Activated naive CD8-positive, alpha-beta T cell treated with anti-CD3 and anti-CD28 coated beads, Interleukin-2, amount 10 ng/mL, durations not matched to agents 7 days and 5 days (primary cell): ENCODE results near the gene TPSD1. TPM values are rescaled to one million over a fixed set of nuclear protein-coding genes. Genes with fewer than 3 reads are reported as not detected.
"Not testable (repeated sequence)": the region's sequence is repeated elsewhere in the genome, so short reads cannot be mapped to it uniquely, and the experiment has no call there.

Experiments
- ATAC-seq: fragments of 150-1000 bp; cut with Tn5 transposase; one replicate; pipeline ENCODE4 v1.10.0; 2021; ENCODE audit warnings: low read depth, moderate library complexity
- POLR2A ChIA-PET: fragments of 350-600 bp; sonication (Branson Sonifier 250); formaldehyde crosslinking; loops from one replicate; lab custom pipeline; 2021; ENCODE audit warnings: antibody characterized with exemption; lab: Charles Lee
- DNase-seq: peaks from one replicate; pipeline ENCODE4 v3.0.0; 2021
- H3K27ac Mint-ChIP-seq: one replicate; pipeline ENCODE4 v1.8.0; 2022; ENCODE audit warnings: mild to moderate bottlenecking, mixed read lengths
- H3K27me3 Mint-ChIP-seq: one replicate; pipeline ENCODE4 v1.8.0; 2022; ENCODE audit warnings: mild to moderate bottlenecking, moderate library complexity, mixed read lengths
- H3K36me3 Mint-ChIP-seq: one replicate; pipeline ENCODE4 v1.8.0; 2021; ENCODE audit warnings: mild to moderate bottlenecking, mixed read lengths
- H3K4me1 Mint-ChIP-seq: one replicate; pipeline ENCODE4 v1.8.0; 2021; ENCODE audit warnings: mixed read lengths
- H3K4me3 Mint-ChIP-seq: one replicate; pipeline ENCODE4 v1.8.0; 2022; ENCODE audit warnings: mild to moderate bottlenecking, moderate library complexity, mixed read lengths
- H3K9me3 Mint-ChIP-seq: one replicate; pipeline ENCODE4 v1.8.0; 2021; ENCODE audit warnings: mixed read lengths
- total RNA-seq, 2 experiments: library from RNA; stranded (reverse); gene quantifications; one replicate each; pipeline ENCODE4 v1.2.3, GENCODE V29; 2021

TPSD1 gene
- total RNA-seq, 2 experiments from 2014 or later, result not detected

DNA sequence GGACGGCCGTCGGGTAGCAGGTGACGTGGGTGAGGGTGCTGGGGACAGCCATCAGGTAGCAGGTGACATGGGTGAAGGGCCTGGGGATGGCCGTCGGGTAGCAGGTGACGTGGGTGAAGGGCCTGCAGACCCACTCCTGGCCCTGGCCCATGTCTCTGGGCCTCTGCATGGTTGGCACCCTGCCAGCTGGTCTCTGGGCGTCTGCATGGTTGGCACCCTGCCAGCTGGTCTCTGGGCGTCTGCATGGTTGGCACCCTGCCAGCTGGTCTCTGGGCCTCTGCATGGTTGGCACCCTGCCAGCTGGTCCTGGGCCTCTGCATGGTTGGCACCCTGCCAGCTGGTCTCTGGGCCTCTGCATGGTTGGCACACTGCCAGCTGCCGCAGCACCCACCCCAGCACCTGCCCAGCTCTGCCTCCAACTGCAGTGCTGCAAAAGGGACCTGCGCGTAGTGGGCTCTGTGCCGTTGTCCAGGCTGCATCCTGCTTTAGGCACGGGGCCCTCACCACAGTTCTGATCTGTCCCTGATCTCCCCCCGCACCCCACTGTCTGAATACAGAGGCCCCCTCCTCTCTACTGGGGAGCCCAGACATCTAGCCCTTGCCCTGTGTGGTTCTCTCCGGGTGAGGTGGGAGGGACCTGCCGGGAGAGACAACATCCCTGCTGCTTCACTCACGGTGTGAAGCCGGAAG, 16.0 kb downstream of the TPSD1 start:
- ATAC-seq, H3K4me1 Mint-ChIP-seq, DNase-seq, H3K9me3 Mint-ChIP-seq, H3K27me3 Mint-ChIP-seq, H3K4me3 Mint-ChIP-seq, H3K27ac Mint-ChIP-seq, H3K36me3 Mint-ChIP-seq, POLR2A ChIA-PET: not testable (repeated sequence)

DNA sequence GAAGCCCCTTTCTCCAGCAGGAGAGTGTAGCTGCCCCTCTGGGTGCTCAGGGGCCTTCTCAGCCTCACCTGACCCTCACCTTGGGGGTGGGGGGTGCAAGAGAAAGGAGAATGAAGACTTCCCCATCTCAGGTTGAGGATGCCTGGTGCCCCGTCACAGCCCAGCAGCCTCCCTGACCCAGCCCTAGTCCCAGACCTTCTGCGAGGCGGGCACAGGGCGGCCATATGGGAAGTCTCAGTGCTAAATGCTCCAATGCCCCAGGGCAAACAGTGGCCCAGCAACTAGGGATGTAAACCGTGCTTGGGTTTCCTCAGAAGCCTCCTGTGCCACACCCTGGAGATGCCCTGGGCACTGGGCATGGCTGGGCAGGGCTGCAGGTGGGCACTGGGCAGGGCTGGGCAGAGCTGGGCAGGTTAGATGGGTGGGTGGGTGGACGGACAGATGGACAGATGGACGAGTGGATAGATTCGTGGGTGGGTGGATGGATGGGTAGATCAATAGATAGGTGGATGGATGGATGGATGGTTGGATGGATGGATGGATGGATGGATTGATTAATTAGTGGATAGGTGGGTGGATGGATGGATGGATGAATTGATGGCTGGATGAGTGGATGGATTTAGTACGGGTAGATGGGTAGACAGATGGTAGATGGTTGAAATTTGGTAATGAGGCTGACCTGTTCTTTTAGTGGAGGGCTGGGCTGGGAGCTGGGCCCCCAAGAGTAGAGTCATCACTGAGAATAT, 16.8 kb downstream of the TPSD1 start:
- DNase-seq, result no peak
- Mint-ChIP-seq H3K4me1 (no peaks in the 10 kb centered on the region), H3K9me3 (no peaks in the 10 kb centered on the region), H3K4me3 (no peak overlapping the region), H3K36me3 (no peaks in the 10 kb centered on the region), H3K27me3 (peaks cover 3% of the 10 kb centered on the region), H3K27ac (no peak overlapping the region)
- POLR2A ChIA-PET, result no interaction called here
- no peak for ATAC-seq

DNA sequence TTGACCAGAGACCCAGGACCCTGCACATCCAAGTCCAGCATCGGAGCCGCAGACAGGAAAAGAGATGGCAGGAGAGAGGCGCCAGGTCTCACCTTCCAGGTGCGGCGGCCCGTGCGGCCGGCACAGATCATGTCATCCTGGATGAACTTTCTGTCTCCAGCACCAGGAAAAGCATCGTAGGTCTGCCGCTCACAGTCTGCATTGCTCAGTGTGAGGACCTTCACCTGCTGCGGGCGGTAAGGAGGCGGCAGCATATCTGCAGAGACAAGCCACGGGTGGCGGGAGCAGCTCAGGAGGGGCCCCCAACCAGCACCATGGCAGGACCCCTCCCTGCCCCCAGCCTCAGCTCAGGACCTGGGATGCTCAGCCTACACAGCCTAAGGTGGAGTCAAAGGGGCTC, 17.9 kb downstream of the TPSD1 start:
- no peaks in the 10 kb centered on the region for H3K4me1 Mint-ChIP-seq
- peaks cover 7% of the 10 kb centered on the region for H3K27me3 Mint-ChIP-seq
- H3K27ac Mint-ChIP-seq, result no peak overlapping the region
- ATAC-seq (no peak), DNase-seq (no peak)
- no peaks in the 10 kb centered on the region for H3K9me3 Mint-ChIP-seq
- no peak overlapping the region for H3K4me3 Mint-ChIP-seq
- POLR2A ChIA-PET, result no interaction called here
- no peaks in the 10 kb centered on the region for H3K36me3 Mint-ChIP-seq

DNA sequence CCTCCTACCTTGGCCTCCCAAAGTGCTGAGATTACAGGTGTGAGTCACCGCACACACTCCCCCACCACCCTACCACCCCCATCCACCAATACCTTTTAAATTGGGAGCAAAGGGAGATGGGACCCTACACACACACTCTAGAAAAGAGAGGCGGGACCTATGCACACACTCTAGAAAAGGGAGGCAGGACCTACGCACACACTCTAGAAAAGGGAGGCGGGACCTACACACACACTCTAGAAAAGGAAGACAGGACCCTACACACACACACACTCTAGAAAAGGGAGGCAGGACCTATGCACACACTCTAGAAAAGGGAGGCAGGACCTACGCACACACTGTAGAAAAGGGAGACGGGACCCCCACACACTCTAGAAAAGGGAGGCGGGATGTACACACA, 18.9 kb downstream of the TPSD1 start:
- Mint-ChIP-seq H3K9me3 (no peaks in the 10 kb centered on the region), H3K36me3 (no peaks in the 10 kb centered on the region), H3K4me3 (no peak overlapping the region), H3K4me1 (no peaks in the 10 kb centered on the region), H3K27me3 (peaks cover 7% of the 10 kb centered on the region), H3K27ac (no peak overlapping the region)
- POLR2A ChIA-PET, result no interaction called here
- no peak for ATAC-seq
- no peak for DNase-seq

DNA sequence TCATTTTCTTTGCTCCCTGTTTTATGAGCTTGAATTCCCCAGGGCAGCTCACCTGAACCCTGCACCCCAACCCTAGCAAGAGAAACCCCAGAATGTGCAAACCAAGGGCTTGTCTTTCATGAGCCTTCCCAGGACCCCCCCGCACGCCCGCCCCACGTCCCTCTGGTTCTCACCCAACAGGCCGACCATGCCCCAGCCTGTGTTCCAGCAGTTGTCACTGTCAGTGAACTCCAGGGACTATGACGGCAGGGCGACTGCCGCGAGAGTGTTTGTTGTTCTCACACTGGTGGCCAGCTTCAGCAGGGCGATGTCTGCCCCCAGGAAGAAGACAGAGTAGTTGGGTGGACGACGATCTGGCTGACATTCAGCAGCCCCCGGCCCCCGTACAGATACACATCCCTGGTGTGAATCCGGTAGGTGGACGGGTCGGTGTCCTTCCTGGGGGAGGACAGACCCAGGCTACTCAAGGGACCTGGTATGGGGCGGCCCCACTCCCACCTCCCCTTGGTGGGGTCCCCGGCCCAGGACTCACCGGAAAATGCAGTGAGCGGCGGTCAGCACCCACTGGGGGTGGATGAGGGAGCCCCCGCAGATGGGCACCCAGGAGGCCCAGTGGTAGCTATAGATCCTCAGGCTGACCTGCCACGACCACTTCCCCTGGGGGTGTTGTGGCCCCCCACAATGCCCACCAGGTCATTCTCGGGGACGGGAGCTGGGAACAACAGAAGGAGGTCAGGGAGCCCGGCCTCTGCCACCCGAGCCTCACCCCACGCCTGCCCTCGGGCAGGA, 20.1 kb downstream of the TPSD1 start:
- DNase-seq (no peak), ATAC-seq (no peak)
- H3K4me3 Mint-ChIP-seq, result no peak overlapping the region
- peaks cover 7% of the 10 kb centered on the region for H3K27me3 Mint-ChIP-seq
- no peaks in the 10 kb centered on the region for H3K36me3 Mint-ChIP-seq
- POLR2A ChIA-PET, result no interaction called here
- no peaks in the 10 kb centered on the region for H3K4me1 Mint-ChIP-seq
- no peaks in the 10 kb centered on the region for H3K9me3 Mint-ChIP-seq
- no peak overlapping the region for H3K27ac Mint-ChIP-seq

DNA sequence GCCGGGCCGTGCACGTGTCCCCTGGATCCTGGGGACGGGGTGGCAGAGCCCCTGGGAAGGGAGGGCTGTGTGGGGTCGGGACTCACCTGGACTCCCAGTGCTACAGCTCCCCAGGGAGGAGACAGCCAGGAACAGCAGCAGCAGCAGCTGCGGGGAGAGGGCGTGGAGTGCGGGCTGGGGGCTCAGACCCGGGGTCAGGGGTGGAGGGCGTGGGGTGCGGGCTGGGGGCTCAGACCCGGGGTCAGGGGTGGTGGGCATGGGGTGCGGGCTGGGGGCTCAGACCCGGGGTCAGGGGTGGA, 20.7 kb downstream of the TPSD1 start:
- no peak overlapping the region for H3K4me3 Mint-ChIP-seq
- POLR2A ChIA-PET, result no interaction called here
- no peaks in the 10 kb centered on the region for H3K36me3 Mint-ChIP-seq
- no peaks in the 10 kb centered on the region for H3K9me3 Mint-ChIP-seq
- H3K27ac Mint-ChIP-seq, result no peak overlapping the region
- DNase-seq (no peak), ATAC-seq (no peak)
- peaks cover 7% of the 10 kb centered on the region for H3K27me3 Mint-ChIP-seq
- H3K4me1 Mint-ChIP-seq, result no peaks in the 10 kb centered on the region

DNA sequence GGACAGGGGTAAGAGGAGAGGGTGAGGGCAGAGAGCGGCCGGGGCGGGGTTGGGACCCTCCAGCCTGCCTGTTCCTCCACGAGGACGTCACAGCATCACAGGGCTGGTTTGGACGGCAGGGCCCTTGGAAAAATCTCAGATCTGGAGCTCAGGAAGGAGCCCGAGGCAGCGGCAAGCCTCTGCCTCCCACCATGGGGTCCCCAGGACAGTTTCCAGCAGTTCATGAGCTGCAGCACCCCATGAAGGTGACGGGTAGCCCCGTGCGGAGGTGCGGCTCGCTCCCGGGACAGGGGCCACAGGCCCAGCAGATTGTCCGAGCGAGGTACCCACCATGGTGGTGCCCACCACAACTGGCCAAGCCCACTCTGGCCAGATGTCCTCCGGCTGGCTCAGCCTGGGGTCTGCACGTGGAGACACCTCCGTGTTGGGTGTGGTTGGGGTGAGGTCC, 21.3 kb downstream of the TPSD1 start:
- no peak for ATAC-seq
- H3K27ac Mint-ChIP-seq, result no peak overlapping the region
- no peak overlapping the region for H3K4me3 Mint-ChIP-seq
- POLR2A ChIA-PET, result no interaction called here
- no peak for DNase-seq
- H3K9me3 Mint-ChIP-seq, result no peaks in the 10 kb centered on the region
- H3K36me3 Mint-ChIP-seq, result no peaks in the 10 kb centered on the region
- no peaks in the 10 kb centered on the region for H3K4me1 Mint-ChIP-seq
- H3K27me3 Mint-ChIP-seq, result peaks cover 7% of the 10 kb centered on the region

DNA sequence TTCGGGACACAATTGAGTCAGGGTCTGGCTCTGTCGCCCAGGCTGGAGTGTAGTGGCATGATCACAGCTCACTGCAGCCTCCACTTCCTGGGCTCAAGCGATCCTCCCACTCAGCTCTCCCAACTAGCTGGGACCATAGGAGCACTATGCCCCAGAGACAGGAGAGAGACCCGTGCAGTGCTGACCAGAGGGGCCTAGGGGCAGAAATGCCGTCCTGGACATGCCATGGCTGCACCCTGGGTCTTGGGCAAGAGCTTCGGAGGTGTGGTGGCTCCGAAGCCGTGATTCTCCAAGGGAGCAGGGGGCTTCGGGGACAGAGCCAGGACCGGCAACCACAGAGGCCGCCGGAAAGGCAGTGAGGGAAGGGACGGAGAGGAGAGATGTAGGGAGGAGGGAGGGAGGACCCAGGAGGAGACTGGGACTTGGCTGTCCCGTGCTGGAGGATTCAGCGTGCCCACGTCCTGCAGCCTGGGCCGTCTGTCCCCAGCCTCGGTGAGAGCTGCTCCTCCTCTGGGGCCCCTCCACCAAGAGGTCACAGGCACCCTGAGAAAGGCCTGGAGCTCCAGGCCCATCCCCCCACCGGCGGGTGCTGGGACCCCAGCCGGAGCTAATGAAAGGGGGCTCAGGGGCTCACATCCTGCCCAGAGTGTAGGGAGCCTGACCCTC, 21.9 kb downstream of the TPSD1 start:
- no peak for DNase-seq

DNA sequence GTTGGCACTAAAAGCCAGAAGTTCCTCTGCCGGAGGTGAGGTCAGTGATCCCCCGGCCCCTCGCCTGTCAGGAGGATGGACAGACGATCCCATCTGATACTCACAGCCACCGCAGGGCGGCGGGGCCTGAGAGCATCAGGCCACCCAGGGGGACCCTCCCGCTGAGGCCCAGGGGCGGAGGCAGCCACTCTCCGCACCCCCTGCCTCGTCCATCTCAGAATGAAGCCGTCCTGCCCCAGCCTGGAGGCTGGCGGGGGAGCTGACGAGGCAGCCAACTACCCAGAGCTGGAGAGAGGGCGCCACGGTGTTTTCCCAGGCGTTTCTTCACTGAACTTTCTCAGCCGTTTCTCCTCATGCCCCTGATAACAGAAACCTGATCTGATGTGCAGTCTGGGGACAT, 22.6 kb downstream of the TPSD1 start:
- H3K4me3 Mint-ChIP-seq, result no peak overlapping the region
- H3K4me1 Mint-ChIP-seq, result peaks cover 1% of the 10 kb centered on the region
- H3K36me3 Mint-ChIP-seq, result no peaks in the 10 kb centered on the region
- POLR2A ChIA-PET, result no interaction called here
- H3K27ac Mint-ChIP-seq, result no peak overlapping the region
- no peak for ATAC-seq
- H3K9me3 Mint-ChIP-seq, result no peaks in the 10 kb centered on the region
- peaks cover 4% of the 10 kb centered on the region for H3K27me3 Mint-ChIP-seq
- no peak for DNase-seq

More for the DNA sequence above, 21.9 kb downstream of the TPSD1 start:
- no peaks in the 10 kb centered on the region for H3K9me3 Mint-ChIP-seq
- no peak overlapping the region for H3K27ac Mint-ChIP-seq
- H3K4me1 Mint-ChIP-seq, result no peaks in the 10 kb centered on the region
- H3K4me3 Mint-ChIP-seq, result no peak overlapping the region
- ATAC-seq, result no peak
- POLR2A ChIA-PET, result no interaction called here
- peaks cover 7% of the 10 kb centered on the region for H3K27me3 Mint-ChIP-seq
- no peaks in the 10 kb centered on the region for H3K36me3 Mint-ChIP-seq

DNA sequence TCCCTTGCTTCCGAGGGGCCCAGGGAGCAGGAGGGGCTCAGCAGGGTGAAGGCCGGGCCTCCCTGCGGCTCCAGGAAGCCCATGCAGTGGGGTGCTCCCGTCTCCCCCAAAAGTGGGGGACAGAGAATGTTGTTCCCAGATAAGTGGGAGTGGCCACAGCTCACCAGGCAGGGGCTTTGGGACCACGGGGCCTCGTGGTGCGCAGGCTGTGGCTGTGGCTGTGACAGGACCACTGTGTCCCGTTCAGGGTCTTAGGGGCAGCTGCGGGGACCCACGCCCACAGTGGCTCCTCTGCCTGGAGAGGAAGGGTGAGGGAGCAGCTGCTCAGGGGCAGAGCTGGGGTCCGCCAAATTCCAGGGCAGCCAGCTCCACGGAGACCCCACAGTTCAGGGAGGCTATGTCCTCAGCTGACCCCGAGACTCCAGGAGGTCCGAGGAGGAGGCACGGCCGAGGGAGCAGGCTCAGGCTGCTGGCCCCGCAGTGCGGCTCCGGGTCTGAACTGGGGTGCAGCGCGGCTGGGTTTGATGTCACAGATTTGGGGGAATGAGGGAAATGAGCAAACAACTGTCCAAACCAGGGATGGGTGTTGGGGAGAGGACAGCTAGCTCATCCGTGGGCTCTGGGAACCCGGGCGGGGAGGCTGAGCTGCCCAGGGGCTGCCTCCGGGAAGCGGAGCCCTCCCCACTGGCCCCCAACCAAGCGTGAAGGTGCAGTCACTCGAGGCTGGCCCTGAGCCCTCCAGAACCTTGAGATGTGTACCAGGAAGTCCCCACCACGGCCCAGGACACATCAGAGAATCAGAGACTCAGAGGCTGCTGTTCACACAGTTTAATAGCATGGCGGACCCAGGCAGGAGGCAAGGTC, 23.4 kb downstream of the TPSD1 start:
- Mint-ChIP-seq H3K9me3 (no peaks in the 10 kb centered on the region), H3K4me3 (no peak overlapping the region), H3K4me1 (peaks cover 1% of the 10 kb centered on the region), H3K36me3 (no peaks in the 10 kb centered on the region), H3K27me3 (peaks cover 4% of the 10 kb centered on the region), H3K27ac (no peak overlapping the region)
- no peak for ATAC-seq
- POLR2A ChIA-PET, result no interaction called here
- DNase-seq, result no peak

DNA sequence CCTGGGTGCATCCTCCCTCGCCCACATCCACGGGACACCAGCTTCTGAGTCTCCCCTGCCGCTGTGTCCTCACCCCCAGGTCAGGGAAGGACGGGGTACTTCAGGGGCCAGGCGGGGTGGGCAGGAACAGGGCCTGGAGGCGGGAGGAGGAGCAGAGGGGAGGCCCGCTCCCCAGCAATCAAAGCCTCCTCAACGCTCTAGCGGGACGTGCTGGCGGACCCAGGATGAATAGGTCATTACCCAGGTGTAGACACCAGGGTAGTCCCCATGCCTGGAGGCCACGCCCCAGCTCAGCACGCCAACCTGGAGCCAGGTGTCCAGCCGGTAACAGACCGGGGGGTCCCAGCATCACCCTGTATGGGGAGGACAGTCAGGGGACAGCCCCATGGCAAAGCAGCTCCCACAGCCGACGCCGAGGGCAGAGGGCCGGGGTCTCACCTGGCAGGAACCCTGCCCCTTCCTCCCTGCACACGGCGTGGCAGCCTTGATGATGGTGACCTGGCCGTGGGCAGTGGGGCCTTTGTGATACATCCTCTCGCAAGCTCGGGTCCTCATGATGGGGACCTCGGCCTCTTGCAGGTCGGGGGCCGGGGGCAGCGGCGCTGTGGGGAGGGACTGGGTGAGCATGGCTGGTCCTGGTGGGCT, 24.2 kb downstream of the TPSD1 start:
- Mint-ChIP-seq H3K27me3 (peaks cover 4% of the 10 kb centered on the region), H3K9me3 (no peaks in the 10 kb centered on the region), H3K4me1 (peaks cover 1% of the 10 kb centered on the region), H3K4me3 (no peak overlapping the region), H3K36me3 (no peaks in the 10 kb centered on the region), H3K27ac (no peak overlapping the region)
- no peak for ATAC-seq
- DNase-seq, result no peak
- POLR2A ChIA-PET, result no interaction called here

DNA sequence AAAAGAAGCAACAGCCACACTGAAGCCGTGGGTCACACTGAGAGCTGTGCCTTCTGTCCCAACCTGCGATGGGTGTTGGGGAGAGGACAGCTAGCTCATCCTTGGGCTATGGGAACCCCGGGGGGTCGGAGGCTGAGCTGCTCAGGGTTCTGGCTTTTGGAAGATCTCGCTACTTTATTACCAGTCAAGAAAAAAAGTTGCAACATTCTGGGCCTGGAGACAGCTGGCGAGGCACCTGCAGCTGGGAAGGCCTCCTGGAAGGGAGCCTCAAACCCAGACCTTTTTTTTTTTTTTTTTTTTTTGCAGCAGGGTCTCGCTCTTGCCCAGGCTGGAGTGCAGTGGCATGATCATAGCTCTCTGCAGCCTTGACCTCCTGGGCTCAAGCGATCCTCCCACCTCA, 24.9 kb downstream of the TPSD1 start:
- Mint-ChIP-seq H3K27me3 (peaks cover 4% of the 10 kb centered on the region), H3K4me1 (peaks cover 1% of the 10 kb centered on the region), H3K36me3 (no peaks in the 10 kb centered on the region), H3K9me3 (no peaks in the 10 kb centered on the region), H3K4me3 (no peak overlapping the region), H3K27ac (no peak overlapping the region)
- no peak for ATAC-seq
- no peak for DNase-seq
- POLR2A ChIA-PET, result no interaction called here
